HFFc6 (cell line): Measurements from ENCODE around the gene TENM4. TPM values are rescaled to one million over a fixed set of nuclear protein-coding genes. Genes with fewer than 3 reads are reported as not detected.

ENCODE experiments used
- DNase-seq: peaks from one replicate; pipeline ENCODE4 v3.0.0-alpha.2; 2018
- H3K27ac Mint-ChIP-seq: 2 replicates; pipeline ENCODE4 v1.8.0; 2020; ENCODE audit warnings: mild to moderate bottlenecking, mixed read lengths
- H3K27me3 Mint-ChIP-seq: 2 replicates; pipeline ENCODE4 v1.8.0; 2021; ENCODE audit warnings: mild to moderate bottlenecking, moderate library complexity, mixed read lengths; ENCODE audit not compliant: insufficient read depth
- H3K36me3 Mint-ChIP-seq: 2 replicates; pipeline ENCODE4 v1.8.0; 2021; ENCODE audit warnings: low read depth, mixed read lengths
- H3K4me1 Mint-ChIP-seq: 2 replicates; pipeline ENCODE4 v1.8.0; 2020; ENCODE audit warnings: low read depth, mixed read lengths
- H3K4me3 Mint-ChIP-seq: 2 replicates; pipeline ENCODE4 v1.8.0; 2020; ENCODE audit warnings: mild to moderate bottlenecking, moderate library complexity, mixed read lengths
- H3K9me3 Mint-ChIP-seq: 2 replicates; pipeline ENCODE4 v1.8.0; 2020; ENCODE audit warnings: mild to moderate bottlenecking, mixed read lengths
- total RNA-seq, 6 experiments: library from RNA; stranded (reverse); fragmentation: NEBNext Ultra II Directional; extraction: Animal tissue kit (Norgen Biotek cat#: 25700); gene quantifications; 2 replicates in 1 of 6; 3 replicates in 5 of 6; pipeline ENCODE4 v1.2.3, GENCODE V29; 2021
- TF ChIP-seq, protein P1 (sequence below): fragments of 200-600 bp; sonication (generic); IDR thresholded peaks from 2 replicates; pipeline ENCODE4 v1.5.0; 2021; ENCODE audit warnings: antibody characterized with exemption, mild to moderate bottlenecking

Gene TENM4
- total RNA-seq, 6 experiments from 2014 or later: 20.9 to 45.5 (median 26.5) TPM

DNA sequence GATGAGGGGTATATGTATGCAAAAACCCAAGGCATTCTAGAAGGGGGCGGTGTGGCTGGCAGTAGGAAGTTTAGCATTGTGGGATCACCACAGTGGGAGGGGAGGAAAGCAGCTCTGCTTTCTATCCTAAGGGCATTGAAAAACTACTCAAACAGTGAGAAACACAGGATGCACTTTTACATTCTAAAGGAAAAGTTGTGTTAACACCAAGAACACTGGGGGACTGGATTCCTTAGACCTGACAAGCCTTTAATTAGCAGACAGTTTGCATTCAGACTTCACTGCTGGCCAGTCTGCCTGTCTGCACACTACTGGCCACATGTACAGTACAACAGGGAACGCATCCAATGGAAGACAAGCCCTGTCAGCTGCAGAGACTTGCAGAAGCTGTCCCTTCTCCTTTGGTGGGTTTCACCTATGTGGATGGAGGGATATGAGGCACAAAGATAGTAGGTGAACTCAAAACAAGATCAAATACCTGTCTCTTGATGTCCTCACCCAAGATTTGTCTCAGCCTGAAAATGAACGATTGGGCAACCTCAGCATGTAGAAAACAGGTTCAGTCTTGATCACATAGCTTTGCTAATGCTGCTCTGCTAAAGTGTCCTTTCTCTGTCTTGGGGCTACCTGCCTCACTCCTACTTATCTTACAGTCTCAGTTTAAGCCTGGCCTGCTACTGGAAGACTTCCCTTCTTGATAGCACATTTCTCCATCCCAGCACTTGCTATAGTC, 64.8 kb downstream of the TENM4 start:
- Mint-ChIP-seq H3K27me3 (no peaks in the 10 kb centered on the region; the same call in 1 of the 2 replicates), H3K9me3 (no peaks in the 10 kb centered on the region), H3K27ac (no peak overlapping the region), H3K4me1 (peaks cover 9% of the 10 kb centered on the region), H3K4me3 (no peak overlapping the region), H3K36me3 (0 out of 2 replicates have a peak, but pooled peaks cover 5% of the 10 kb centered on the region)
- TF ChIP-seq, protein P1, sequence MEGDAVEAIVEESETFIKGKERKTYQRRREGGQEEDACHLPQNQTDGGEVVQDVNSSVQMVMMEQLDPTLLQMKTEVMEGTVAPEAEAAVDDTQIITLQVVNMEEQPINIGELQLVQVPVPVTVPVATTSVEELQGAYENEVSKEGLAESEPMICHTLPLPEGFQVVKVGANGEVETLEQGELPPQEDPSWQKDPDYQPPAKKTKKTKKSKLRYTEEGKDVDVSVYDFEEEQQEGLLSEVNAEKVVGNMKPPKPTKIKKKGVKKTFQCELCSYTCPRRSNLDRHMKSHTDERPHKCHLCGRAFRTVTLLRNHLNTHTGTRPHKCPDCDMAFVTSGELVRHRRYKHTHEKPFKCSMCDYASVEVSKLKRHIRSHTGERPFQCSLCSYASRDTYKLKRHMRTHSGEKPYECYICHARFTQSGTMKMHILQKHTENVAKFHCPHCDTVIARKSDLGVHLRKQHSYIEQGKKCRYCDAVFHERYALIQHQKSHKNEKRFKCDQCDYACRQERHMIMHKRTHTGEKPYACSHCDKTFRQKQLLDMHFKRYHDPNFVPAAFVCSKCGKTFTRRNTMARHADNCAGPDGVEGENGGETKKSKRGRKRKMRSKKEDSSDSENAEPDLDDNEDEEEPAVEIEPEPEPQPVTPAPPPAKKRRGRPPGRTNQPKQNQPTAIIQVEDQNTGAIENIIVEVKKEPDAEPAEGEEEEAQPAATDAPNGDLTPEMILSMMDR: no peak
- no peak for DNase-seq

DNA sequence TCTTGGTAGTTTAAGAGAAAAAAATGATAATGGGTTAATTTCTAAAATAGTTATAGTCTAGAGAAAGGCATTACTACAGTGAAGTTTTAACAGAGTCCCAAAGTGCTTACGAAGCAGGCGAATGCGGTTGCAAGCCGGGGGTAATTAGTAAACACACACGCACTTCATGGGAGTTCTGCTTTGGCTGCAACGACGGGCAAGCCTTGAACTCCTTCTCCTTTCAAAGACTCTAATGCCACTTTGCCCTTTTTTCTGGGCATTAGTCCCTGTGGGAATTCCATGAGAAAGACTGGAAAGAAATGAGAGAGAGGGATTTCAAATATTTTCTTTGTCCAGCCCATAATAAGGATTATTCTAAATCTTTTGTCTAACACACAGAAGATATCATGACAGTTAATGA, 66.1 kb downstream of the TENM4 start:
- H3K27ac Mint-ChIP-seq: no peak overlapping the region
- H3K27me3 Mint-ChIP-seq: no peaks in the 10 kb centered on the region; the same call in 1 of the 2 replicates
- H3K9me3 Mint-ChIP-seq: no peaks in the 10 kb centered on the region
- H3K4me3 Mint-ChIP-seq: no peak overlapping the region
- DNase-seq: no peak
- 0 out of 2 replicates have a peak, but pooled peaks cover 5% of the 10 kb centered on the region for H3K36me3 Mint-ChIP-seq
- peaks cover 10% of the 10 kb centered on the region for H3K4me1 Mint-ChIP-seq
- TF ChIP-seq, protein P1: no peak

DNA sequence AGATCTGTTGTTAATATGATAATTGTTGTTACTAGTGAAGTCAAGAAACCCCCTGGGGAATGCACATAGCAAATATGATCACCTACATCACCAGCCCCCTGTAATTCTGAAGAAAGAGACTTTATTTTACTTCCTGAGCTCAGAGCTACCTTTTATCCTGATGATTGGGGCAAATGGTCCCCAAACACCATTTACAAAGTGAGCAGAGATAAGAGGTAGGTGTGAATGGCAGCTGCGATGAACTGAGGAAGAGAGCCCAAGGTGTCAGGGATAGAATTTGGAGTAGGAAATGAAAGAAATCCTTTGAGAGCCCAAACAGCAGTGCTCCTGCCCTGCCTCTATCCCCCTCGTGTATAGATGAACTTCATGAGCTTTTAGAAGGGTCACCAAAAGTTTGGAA, 69.1 kb downstream of the TENM4 start:
- H3K4me3 Mint-ChIP-seq: no peak overlapping the region
- peaks cover 19% of the 10 kb centered on the region for H3K4me1 Mint-ChIP-seq
- no peak for DNase-seq
- H3K36me3 Mint-ChIP-seq: 0 out of 2 replicates have a peak, but pooled peaks cover 2% of the 10 kb centered on the region
- H3K27me3 Mint-ChIP-seq: no peaks in the 10 kb centered on the region; the same call in 1 of the 2 replicates
- TF ChIP-seq, protein P1: no peak
- no peaks in the 10 kb centered on the region for H3K9me3 Mint-ChIP-seq
- H3K27ac Mint-ChIP-seq: no peak overlapping the region

DNA sequence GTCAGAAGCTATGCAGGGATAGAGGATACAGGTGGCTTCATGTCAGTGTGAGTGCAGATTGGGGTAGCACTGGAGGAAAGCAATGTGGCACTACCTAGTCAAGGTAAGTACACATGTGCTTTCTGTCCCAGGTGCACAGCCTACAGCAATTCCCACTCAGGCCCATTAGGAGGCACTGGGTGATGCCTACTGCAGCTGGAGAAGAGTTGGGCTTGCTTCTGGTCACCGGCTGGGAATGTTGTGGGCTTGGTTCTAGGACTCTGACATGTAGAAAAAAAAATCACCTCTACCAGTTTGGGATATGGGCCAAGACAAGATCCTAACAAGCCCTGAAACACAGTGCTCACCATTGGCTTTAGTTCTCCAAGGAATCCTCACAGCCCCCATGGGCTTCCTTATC, 69.7 kb downstream of the TENM4 start:
- no peaks in the 10 kb centered on the region for H3K9me3 Mint-ChIP-seq
- DNase-seq: peak; percentile 37
- no peaks in the 10 kb centered on the region for H3K36me3 Mint-ChIP-seq
- H3K27ac Mint-ChIP-seq: no peak overlapping the region
- peaks cover 19% of the 10 kb centered on the region for H3K4me1 Mint-ChIP-seq
- TF ChIP-seq, protein P1: peak; percentile 47; the same call in 1 of the 2 replicates
- no peaks in the 10 kb centered on the region; the same call in 1 of the 2 replicates for H3K27me3 Mint-ChIP-seq
- H3K4me3 Mint-ChIP-seq: no peak overlapping the region

DNA sequence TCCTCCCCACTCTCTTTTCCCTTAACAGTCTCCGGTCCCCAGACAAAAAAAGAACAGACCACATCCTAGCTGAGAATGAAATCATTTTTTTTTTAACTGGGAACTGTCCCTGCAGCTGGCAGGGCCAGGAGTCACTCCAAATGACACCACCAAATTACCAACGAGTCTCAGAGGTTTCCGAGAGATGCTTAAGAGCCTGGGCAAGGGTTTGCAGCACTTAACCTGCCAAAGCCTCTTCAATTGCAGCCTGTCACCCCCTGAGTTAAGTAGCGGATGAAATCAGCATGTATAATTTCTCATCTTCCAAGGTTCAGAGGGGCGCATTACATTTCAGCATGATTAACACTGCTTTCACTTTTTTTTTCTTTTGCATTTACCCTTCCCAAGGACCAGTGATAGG, 71.8 kb downstream of the TENM4 start:
- H3K27ac Mint-ChIP-seq: no peak overlapping the region
- H3K9me3 Mint-ChIP-seq: no peaks in the 10 kb centered on the region
- TF ChIP-seq, protein P1: no peak
- no peaks in the 10 kb centered on the region for H3K36me3 Mint-ChIP-seq
- H3K27me3 Mint-ChIP-seq: no peaks in the 10 kb centered on the region
- H3K4me1 Mint-ChIP-seq: peaks cover 19% of the 10 kb centered on the region
- no peak for DNase-seq
- no peak overlapping the region for H3K4me3 Mint-ChIP-seq
